C4-2B (cell line): Measurements from ENCODE around the gene HEXB.

Source experiments
- CTCF ChIP-seq: fragments of 450-650 bp; conservative IDR thresholded peaks from 2 replicates; pipeline ENCODE4 v1.5.1; 2017; ENCODE audit warnings: mild to moderate bottlenecking
- ZFX ChIP-seq: fragments of 450-650 bp; IDR thresholded peaks from 2 replicates; pipeline ENCODE4 v1.6.1; 2017

GRCh38 chr5:74685979-74686631, 1.1 kb downstream of the HEXB start:
- TF ChIP-seq CTCF (no peak), ZFX (no peak)
